K562 (cell line): ENCODE measurements around the gene IL31. TPM values are rescaled to one million over a fixed set of nuclear protein-coding genes. Genes with fewer than 3 reads are reported as not detected.

Experiments
- CCAR2 ChIP-seq: fragments of 200-400 bp; formaldehyde crosslinking; IDR thresholded peaks from 2 replicates; pipeline ENCODE4 v1.6.1; 2017; ENCODE audit warnings: mild to moderate bottlenecking, low read depth, low read length
- FOSL1 ChIP-seq: fragments of 200-800 bp; sonication (Bioruptor generic); conservative IDR thresholded peaks from 2 replicates; pipeline ENCODE4 v1.6.1; 2016; ENCODE audit warnings: missing genetic modification characterization, missing compliant biosample characterization
- MYNN ChIP-seq, 2 experiments: sonication (generic); formaldehyde crosslinking in 1 of 2; IDR thresholded peaks; 2 replicates each; pipeline versions ENCODE4 v1.5.0 to v1.6.1; 2016 to 2020; ENCODE audit warnings: antibody characterized with exemption in 1 of 2, missing genetic modification reagents in 1 of 2
- NCOA6 ChIP-seq: fragments of 450-650 bp; IDR thresholded peaks from 2 replicates; pipeline ENCODE4 v1.6.1; 2017; ENCODE audit warnings: mild to moderate bottlenecking
- polyA plus RNA-seq, 8 experiments: library from polyadenylated mRNA; depleted of rRNA in 4 of 8; stranded (reverse) in 5 of 8; unstranded in 3 of 8; fragments of >200 nt; fragmentation: Nextera tagmentation in 2 of 8; fragmentation: Illumina TruSeq in 1 of 8; extraction: Ambion mirVana in 2 of 8; extraction: Trizol in 1 of 8; gene quantifications; 2 replicates each; pipeline versions ENCODE4 v1.2.1 to v1.2.3, GENCODE V29; 2011 to 2014; ENCODE audit warnings: inconsistent platforms in 1 of 8, missing spikeins in 1 of 8
- total RNA-seq, 7 experiments: library from RNA; depleted of rRNA in 6 of 7; stranded (reverse); fragments of >200 nt in 6 of 7; fragmentation: Illumina TruSeq in 2 of 7; extraction: Trizol in 2 of 7; gene quantifications; 2 replicates each; pipeline versions ENCODE4 v1.2.1 to v1.2.3, GENCODE V29; 2011 to 2021; ENCODE audit warnings: low replicate concordance in 1 of 7
- TF ChIP-seq, protein P1 (sequence below), 3 experiments: fragments of 200-800 bp in 1 of 3; fragments of 250-450 bp in 1 of 3; fragments of 450-650 bp in 1 of 3; sonication (Bioruptor Pico) in 1 of 3; sonication (Bioruptor generic) in 1 of 3; formaldehyde crosslinking in 1 of 3; IDR thresholded peaks; 2 replicates each; pipeline versions ENCODE4 v1.6.1 to v1.8.0; 2016 to 2022; ENCODE audit warnings: mild to moderate bottlenecking in 2 of 3, missing genetic modification characterization in 2 of 3, missing compliant biosample characterization in 1 of 3, moderate library complexity in 1 of 3
- TF ChIP-seq, protein P2 (sequence below): fragments of 450-650 bp; IDR thresholded peaks from 2 replicates; pipeline ENCODE4 v1.7.1; 2018; ENCODE audit warnings: mild to moderate bottlenecking, low read depth; ENCODE audit not compliant: partially characterized antibody

Gene IL31
- total and polyA plus RNA-seq, 9 of the 15 experiments (the other 6 are each of a cell fraction or from before 2014, with no cell fraction given) = not detected

DNA sequence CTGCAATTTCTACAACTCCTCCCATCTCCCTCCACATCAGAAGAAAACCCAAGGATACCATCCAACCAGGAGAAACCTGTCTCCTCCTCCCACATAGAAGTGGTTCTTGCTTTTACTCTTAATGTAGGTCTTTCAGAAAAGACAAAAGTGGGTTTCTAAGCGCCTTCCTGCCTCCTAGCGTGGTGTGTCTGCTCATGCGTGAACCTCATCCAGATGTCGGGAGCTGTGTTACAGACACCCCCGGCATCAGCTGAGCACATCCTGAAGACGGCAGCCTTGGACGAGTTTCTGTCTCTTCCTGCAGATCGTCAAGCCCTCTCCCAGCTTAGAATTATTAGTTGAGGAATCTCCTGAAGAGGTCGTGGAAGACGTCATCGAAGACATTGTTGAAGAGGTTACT, 18.4 kb upstream of the IL31 start (continued):
- TF ChIP-seq, protein P1, sequence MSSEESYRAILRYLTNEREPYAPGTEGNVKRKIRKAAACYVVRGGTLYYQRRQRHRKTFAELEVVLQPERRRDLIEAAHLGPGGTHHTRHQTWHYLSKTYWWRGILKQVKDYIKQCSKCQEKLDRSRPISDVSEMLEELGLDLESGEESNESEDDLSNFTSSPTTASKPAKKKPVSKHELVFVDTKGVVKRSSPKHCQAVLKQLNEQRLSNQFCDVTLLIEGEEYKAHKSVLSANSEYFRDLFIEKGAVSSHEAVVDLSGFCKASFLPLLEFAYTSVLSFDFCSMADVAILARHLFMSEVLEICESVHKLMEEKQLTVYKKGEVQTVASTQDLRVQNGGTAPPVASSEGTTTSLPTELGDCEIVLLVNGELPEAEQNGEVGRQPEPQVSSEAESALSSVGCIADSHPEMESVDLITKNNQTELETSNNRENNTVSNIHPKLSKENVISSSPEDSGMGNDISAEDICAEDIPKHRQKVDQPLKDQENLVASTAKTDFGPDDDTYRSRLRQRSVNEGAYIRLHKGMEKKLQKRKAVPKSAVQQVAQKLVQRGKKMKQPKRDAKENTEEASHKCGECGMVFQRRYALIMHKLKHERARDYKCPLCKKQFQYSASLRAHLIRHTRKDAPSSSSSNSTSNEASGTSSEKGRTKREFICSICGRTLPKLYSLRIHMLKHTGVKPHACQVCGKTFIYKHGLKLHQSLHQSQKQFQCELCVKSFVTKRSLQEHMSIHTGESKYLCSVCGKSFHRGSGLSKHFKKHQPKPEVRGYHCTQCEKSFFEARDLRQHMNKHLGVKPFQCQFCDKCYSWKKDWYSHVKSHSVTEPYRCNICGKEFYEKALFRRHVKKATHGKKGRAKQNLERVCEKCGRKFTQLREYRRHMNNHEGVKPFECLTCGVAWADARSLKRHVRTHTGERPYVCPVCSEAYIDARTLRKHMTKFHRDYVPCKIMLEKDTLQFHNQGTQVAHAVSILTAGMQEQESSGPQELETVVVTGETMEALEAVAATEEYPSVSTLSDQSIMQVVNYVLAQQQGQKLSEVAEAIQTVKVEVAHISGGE (CRISPR knock-in tag; IDR thresholded peaks at IDR 0.05) = no peak
- TF ChIP-seq FOSL1 (tag) = no peak
- no peak for TF ChIP-seq CCAR2
- TF ChIP-seq, protein P2, sequence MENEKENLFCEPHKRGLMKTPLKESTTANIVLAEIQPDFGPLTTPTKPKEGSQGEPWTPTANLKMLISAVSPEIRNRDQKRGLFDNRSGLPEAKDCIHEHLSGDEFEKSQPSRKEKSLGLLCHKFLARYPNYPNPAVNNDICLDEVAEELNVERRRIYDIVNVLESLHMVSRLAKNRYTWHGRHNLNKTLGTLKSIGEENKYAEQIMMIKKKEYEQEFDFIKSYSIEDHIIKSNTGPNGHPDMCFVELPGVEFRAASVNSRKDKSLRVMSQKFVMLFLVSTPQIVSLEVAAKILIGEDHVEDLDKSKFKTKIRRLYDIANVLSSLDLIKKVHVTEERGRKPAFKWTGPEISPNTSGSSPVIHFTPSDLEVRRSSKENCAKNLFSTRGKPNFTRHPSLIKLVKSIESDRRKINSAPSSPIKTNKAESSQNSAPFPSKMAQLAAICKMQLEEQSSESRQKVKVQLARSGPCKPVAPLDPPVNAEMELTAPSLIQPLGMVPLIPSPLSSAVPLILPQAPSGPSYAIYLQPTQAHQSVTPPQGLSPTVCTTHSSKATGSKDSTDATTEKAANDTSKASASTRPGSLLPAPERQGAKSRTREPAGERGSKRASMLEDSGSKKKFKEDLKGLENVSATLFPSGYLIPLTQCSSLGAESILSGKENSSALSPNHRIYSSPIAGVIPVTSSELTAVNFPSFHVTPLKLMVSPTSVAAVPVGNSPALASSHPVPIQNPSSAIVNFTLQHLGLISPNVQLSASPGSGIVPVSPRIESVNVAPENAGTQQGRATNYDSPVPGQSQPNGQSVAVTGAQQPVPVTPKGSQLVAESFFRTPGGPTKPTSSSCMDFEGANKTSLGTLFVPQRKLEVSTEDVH = no peak
- no peak for TF ChIP-seq MYNN (IDR thresholded peaks at IDR 0.05)
- TF ChIP-seq MYNN (CRISPR knock-in tag; IDR thresholded peaks at IDR 0.05) = no peak
- no peak for TF ChIP-seq NCOA6
